GM12878 (cell line): ENCODE measurements around the gene SASH1. TPM values are rescaled to one million over a fixed set of nuclear protein-coding genes. Genes with fewer than 3 reads are reported as not detected.

Experiments
- ATAC-seq: fragments of 200-7000 bp; cut with Tn5 transposase; 3 replicates; pipeline ENCODE4 v1.9.1; 2020; ENCODE audit warnings: mild to moderate bottlenecking, moderate library complexity
- BruUV-seq: library from RNA; stranded (reverse); fragments of 400-500 nt; replicated peaks from 2 replicates; lab custom pipeline; 2021; lab: Mats Ljungman, UMichigan
- CTCF ChIA-PET: fragments of 300-600 bp; sonication (Branson Sonifier 250); formaldehyde crosslinking; extraction: SDS; loops from one replicate; lab custom pipeline; 2021; ENCODE audit warnings: inconsistent platforms; lab: Yijun Ruan, JAX
- POLR2A ChIA-PET: fragments of 350-600 bp; formaldehyde crosslinking; extraction: SDS; loops from one replicate; lab custom pipeline; 2021; ENCODE audit warnings: inconsistent platforms; lab: Charles Lee
- RAD21 ChIA-PET: fragments of 300-600 bp; sonication (Branson Sonifier 250); formaldehyde crosslinking; loops from one replicate; lab custom pipeline; 2023; ENCODE audit warnings: antibody characterized with exemption; ENCODE audit not compliant: unreplicated experiment; lab: Charles Lee
- SMC1A ChIA-PET: fragments of 300-600 bp; sonication (Branson Sonifier 250); formaldehyde crosslinking; loops from one replicate; lab custom pipeline; 2023; ENCODE audit not compliant: unreplicated experiment, uncharacterized antibody; lab: Charles Lee
- DNase-seq: peaks from one replicate; pipeline ENCODE4 v3.0.0-alpha.2; 2011; ENCODE audit warnings: low read depth, low spot score
- FAIRE-seq: peaks from 3 replicates; lab custom pipeline; 2011; peaks lifted over from hg19 to GRCh38; lab: Jason Lieb, UNC
- H2AFZ ChIP-seq: 2 replicates; pipeline ENCODE4 v1.6.0; 2011; ENCODE audit warnings: low read depth, low read length, control low read depth; ENCODE audit not compliant: control insufficient read depth
- H3K27ac ChIP-seq: 2 replicates; pipeline ENCODE4 v1.5.1; 2011; ENCODE audit warnings: control low read depth; ENCODE audit not compliant: control insufficient read depth, insufficient read depth
- H3K27me3 ChIP-seq, 2 experiments: replicated peaks in 1 of 2; 2 replicates each; pipeline versions ENCODE4 v1.6.0 to v1.6.1; 2011; ENCODE audit warnings: low read length in 1 of 2; ENCODE audit not compliant: control insufficient read depth in 2 of 2, insufficient read depth in 2 of 2
- H3K36me3 ChIP-seq, 2 experiments: 2 replicates each; pipeline ENCODE4 v1.5.1; 2011; ENCODE audit warnings: low read length in 1 of 2; ENCODE audit not compliant: control insufficient read depth in 2 of 2, insufficient read depth in 2 of 2
- H3K4me1 ChIP-seq: 2 replicates; pipeline ENCODE4 v1.6.1; 2011; ENCODE audit warnings: mild to moderate bottlenecking, low read length, moderate library complexity, mixed read lengths; ENCODE audit not compliant: control insufficient read depth, insufficient read depth
- H3K4me2 ChIP-seq: 2 replicates; pipeline ENCODE4 v1.6.0; 2011; ENCODE audit warnings: control low read depth; ENCODE audit not compliant: control insufficient read depth, insufficient read depth
- H3K4me3 ChIP-seq: fragments of 200-600 bp; sonication (generic); 2 replicates; pipeline ENCODE4 v1.5.1; 2016
- H3K79me2 ChIP-seq: 2 replicates; pipeline ENCODE4 v1.6.0; 2011; ENCODE audit warnings: low read length; ENCODE audit not compliant: control insufficient read depth, insufficient read depth
- H3K9ac ChIP-seq: 2 replicates; pipeline ENCODE4 v1.8.0; 2011; ENCODE audit warnings: low read length, control low read depth, mixed read lengths; ENCODE audit not compliant: control insufficient read depth, insufficient read depth
- H3K9me3 ChIP-seq: replicated peaks from 3 replicates; pipeline ENCODE4 v1.5.1; 2011; ENCODE audit warnings: mild to moderate bottlenecking, low read length; ENCODE audit not compliant: control insufficient read depth, insufficient read depth
- H4K20me1 ChIP-seq: 2 replicates; pipeline ENCODE4 v1.6.0; 2011; ENCODE audit not compliant: control insufficient read depth, insufficient read depth
- BACH1 ChIP-seq: fragments of 450-650 bp; IDR thresholded peaks from 2 replicates; pipeline ENCODE4 v1.6.1; 2017; ENCODE audit warnings: mild to moderate bottlenecking, borderline replicate concordance
- BCLAF1 ChIP-seq: fragments of 450-650 bp; IDR thresholded peaks from 2 replicates; pipeline ENCODE4 v1.6.1; 2017; ENCODE audit warnings: antibody characterized with exemption, mild to moderate bottlenecking, moderate library complexity
- CBX5 ChIP-seq: sonication (generic); IDR thresholded peaks from 2 replicates; pipeline ENCODE4 v1.6.1; 2016; ENCODE audit warnings: low read depth, moderate library complexity, mild to moderate bottlenecking, inconsistent platforms
- EP300 ChIP-seq, 2 experiments: fragments of 150-350 bp in 1 of 2; IDR thresholded peaks; 2 replicates each; pipeline ENCODE4 v1.6.1; 2011 to 2012; ENCODE audit warnings: low read depth in 2 of 2, low read length in 2 of 2, borderline replicate concordance in 1 of 2, improper control_type of control experiment in 1 of 2, inconsistent platforms in 1 of 2; ENCODE audit not compliant: control insufficient read depth in 1 of 2
- FOXK2 ChIP-seq: fragments of 450-650 bp; IDR thresholded peaks from 2 replicates; pipeline ENCODE4 v1.6.1; 2017; ENCODE audit warnings: mild to moderate bottlenecking, moderate library complexity
- GATAD2B ChIP-seq: fragments of 450-650 bp; conservative IDR thresholded peaks from 2 replicates; pipeline ENCODE4 v1.6.1; 2017; ENCODE audit warnings: low read depth, mild to moderate bottlenecking, moderate library complexity
- IKZF2 ChIP-seq, 2 experiments: fragments of 450-650 bp; IDR thresholded peaks; 2 replicates each; pipeline ENCODE4 v1.6.1; 2017; ENCODE audit warnings: mild to moderate bottlenecking in 2 of 2, moderate library complexity in 2 of 2
- IRF5 ChIP-seq: fragments of 450-650 bp; IDR thresholded peaks from 2 replicates; pipeline ENCODE4 v1.6.1; 2017; ENCODE audit warnings: borderline replicate concordance
- MYB ChIP-seq: fragments of 150-350 bp; IDR thresholded peaks from 2 replicates; pipeline ENCODE4 v1.6.1; 2014; ENCODE audit warnings: mild to moderate bottlenecking, low read depth, low read length, borderline replicate concordance
- POU2F2 ChIP-seq: IDR thresholded peaks from 3 replicates; pipeline ENCODE4 v1.6.1; 2011; ENCODE audit warnings: low read depth, mild to moderate bottlenecking, low read length, borderline replicate concordance
- RELB ChIP-seq: fragments of 450-650 bp; IDR thresholded peaks from 2 replicates; pipeline ENCODE4 v1.6.1; 2017; ENCODE audit warnings: low read depth, mild to moderate bottlenecking, moderate library complexity
- RFX5 ChIP-seq: IDR thresholded peaks from 2 replicates; pipeline ENCODE4 v1.6.1; 2011; ENCODE audit warnings: low read depth, low read length, improper control_type of control experiment
- RUNX3 ChIP-seq: IDR thresholded peaks from 2 replicates; pipeline ENCODE4 v1.6.1; 2012; ENCODE audit warnings: low read length, inconsistent platforms
- SUPT20H ChIP-seq: IDR thresholded peaks from 2 replicates; pipeline ENCODE4 v1.6.1; 2011; ENCODE audit warnings: low read depth, mild to moderate bottlenecking, low read length, moderate library complexity, borderline replicate concordance; ENCODE audit not compliant: control insufficient read depth
- TCF12 ChIP-seq: IDR thresholded peaks from 2 replicates; pipeline ENCODE4 v1.6.1; 2011; ENCODE audit warnings: low read depth, mild to moderate bottlenecking, low read length
- TCF3 ChIP-seq: IDR thresholded peaks from 2 replicates; pipeline ENCODE4 v1.6.1; 2012; ENCODE audit warnings: low read depth, mild to moderate bottlenecking, low read length, borderline replicate concordance; ENCODE audit not compliant: insufficient read depth
- ZZZ3 ChIP-seq: IDR thresholded peaks from 2 replicates; pipeline ENCODE4 v1.6.1; 2011; ENCODE audit warnings: low read depth; ENCODE audit not compliant: control insufficient read depth, insufficient read length
- WGBS: methylation state at CpG from one replicate; pipeline ENCODE4 v1.1.6; 2016; ENCODE audit warnings: low lambda C conversion rate; ENCODE audit not compliant: insufficient replicate concordance, insufficient coverage; ENCODE audit errors: missing lambda C conversion rate; 5-methylcytosine and 5-hydroxymethylcytosine counted together
- in situ Hi-C: fragments of 300-500 bp; cut with MboI; formaldehyde crosslinking; loops from 9 replicates; pipeline ENCODE4 v1.14.3; 2018; ENCODE audit warnings: mixed read lengths
- intact Hi-C: fragments of 100-400 bp; cut with micrococcal nuclease; formaldehyde crosslinking; loops from one replicate; pipeline ENCODE4 v1.14.2; 2022; ENCODE audit not compliant: unreplicated experiment
- polyA plus RNA-seq, 11 experiments: library from polyadenylated mRNA; depleted of rRNA in 4 of 11; unstranded in 6 of 11; stranded (reverse) in 5 of 11; fragments of >200 nt; fragmentation: Nextera tagmentation in 4 of 11; fragmentation: Illumina TruSeq in 1 of 11; extraction: Ambion mirVana in 4 of 11; extraction: Trizol in 1 of 11; gene quantifications; 1 replicate in 1 of 11; 2 replicates in 10 of 11; pipeline versions ENCODE4 v1.2.1 to v1.2.3, GENCODE V29; 2011 to 2016; ENCODE audit warnings: inconsistent platforms in 2 of 11, missing spikeins in 2 of 11, low read depth in 1 of 11
- total RNA-seq, 4 experiments: library from RNA; depleted of rRNA in 3 of 4; stranded (reverse); fragments of >200 nt in 3 of 4; fragmentation: Illumina TruSeq in 1 of 4; extraction: Trizol in 1 of 4; gene quantifications; 2 replicates each; pipeline versions ENCODE4 v1.2.1 to v1.2.3, GENCODE V29; 2013 to 2021

The SASH1 gene
- total and polyA plus RNA-seq, 10 of the 15 experiments (the other 5 are each of a cell fraction or from before 2014, with no cell fraction given), result 0.01 to 0.73 (median 0.14) TPM; not detected in 4

- TF ChIP-seq BACH1, result no peak
- no peak for TF ChIP-seq RUNX3
Measured at GRCh38 chr6:148431840-148432239, 89.2 kb downstream of the SASH1 start (continued).

- Histone ChIP-seq H3K9me3 (no peaks in the 10 kb centered on the region), H3K27me3 (no peaks in the 10 kb centered on the region; a peak in 1 of 4 replicates), H3K36me3 (no peaks in the 10 kb centered on the region), H3K27ac (no peak overlapping the region), H3K79me2 (no peaks in the 10 kb centered on the region), H3K4me1 (no peaks in the 10 kb centered on the region), H3K9ac (no peak overlapping the region), H3K4me3 (no peak overlapping the region), H4K20me1 (no peaks in the 10 kb centered on the region), H3K4me2 (no peak overlapping the region), H2AFZ (no peak overlapping the region)
- WGBS, result 4% methylated on average over 5 of the region's 5 CpGs
- in situ Hi-C loops (no loop called here), intact Hi-C loops (no loop called here)
- no peak for ATAC-seq
- ChIA-PET RAD21 (interaction anchor here (0.6 kb wide), 1 partner anchor 33 kb away, joined by 3 read pairs; no protein-coding TSS in a partner anchor), POLR2A (no interaction called here), SMC1A (no interaction called here), CTCF (no interaction called here)
- DNase-seq, result no peak
- BruUV-seq, result no TSS peak
- no peak for FAIRE-seq
- TF ChIP-seq TCF3, result no peak
- no peak for TF ChIP-seq TCF12
- no peak for TF ChIP-seq RELB
- TF ChIP-seq GATAD2B, result no peak
- TF ChIP-seq MYB, result no peak
- TF ChIP-seq SUPT20H, result no peak
- no peak for TF ChIP-seq EP300 (IDR thresholded peaks at IDR 0.05; ENCODE audit: borderline replicate concordance in 1 of 2, control insufficient read depth in 1 of 2, low read depth in 2 of 2, low read length in 2 of 2)
- TF ChIP-seq BCLAF1, result no peak
- TF ChIP-seq CBX5, result no peak
- TF ChIP-seq IRF5, result no peak
- TF ChIP-seq IKZF2 (IDR thresholded peaks at IDR 0.05), result no peak
- no peak for TF ChIP-seq FOXK2
- no peak for TF ChIP-seq ZZZ3
- TF ChIP-seq POU2F2, result no peak
- no peak for TF ChIP-seq RFX5
Measured at GRCh38 chr6:148432462-148433195, 90.0 kb downstream of the SASH1 start.
